Spinal cord (tissue), 10 donors: ENCODE data around the gene SLC25A52. TPM values are rescaled to one million over a fixed set of nuclear protein-coding genes. Genes with fewer than 3 reads are reported as not detected.
"Not testable (repeated sequence)": the region's sequence is repeated elsewhere in the genome, so short reads cannot be mapped to it uniquely, and the experiment has no call there.

Experiments
- DNase-seq, 6 donors: peaks; one replicate each; pipeline versions ENCODE4 v3.0.0 to v3.0.0-alpha.2; 2013 to 2015; ENCODE audit warnings: low spot score in 6 of 6, low read depth in 4 of 6
- H3K27ac ChIP-seq: one replicate; pipeline ENCODE4 v1.5.1; 2013; ENCODE audit warnings: low read depth, low read length, control low read depth
- H3K27me3 ChIP-seq: one replicate; pipeline ENCODE4 v1.6.1; 2013; ENCODE audit warnings: low read length; ENCODE audit not compliant: control insufficient read depth, insufficient read depth
- H3K36me3 ChIP-seq: one replicate; pipeline ENCODE4 v1.6.1; 2013; ENCODE audit warnings: low read length; ENCODE audit not compliant: control insufficient read depth, insufficient read depth
- H3K4me1 ChIP-seq: one replicate; pipeline ENCODE4 v1.6.1; 2013; ENCODE audit warnings: low read length; ENCODE audit not compliant: control insufficient read depth, insufficient read depth
- H3K4me3 ChIP-seq: one replicate; pipeline ENCODE4 v1.5.1; 2013; ENCODE audit warnings: low read depth, low read length, control low read depth
- H3K9me3 ChIP-seq: one replicate; pipeline ENCODE4 v1.6.1; 2013; ENCODE audit warnings: low read length; ENCODE audit not compliant: control insufficient read depth, insufficient read depth
- WGBS: methylation state at CpG from one replicate; pipeline ENCODE4 v1.1.5; 2013; ENCODE audit warnings: missing lambda C conversion rate; ENCODE audit not compliant: insufficient coverage; 5-methylcytosine and 5-hydroxymethylcytosine counted together
- polyA plus RNA-seq, 2 donors: library from polyadenylated mRNA; unstranded; fragments of 120-200 nt; gene quantifications; one replicate each; pipeline ENCODE4 v1.2.1, GENCODE V29; 2013; ENCODE audit not compliant: insufficient read length in 2 of 2
- total RNA-seq, 2 donors: library from RNA; depleted of rRNA in 1 of 2; stranded (reverse); fragments of 120-200 nt in 1 of 2; fragments of >200 nt in 1 of 2; gene quantifications; one replicate each; pipeline versions ENCODE4 v1.2.3 to v1.2.4, GENCODE V29; 2013 to 2014
- donor health status: healthy.

The SLC25A52 gene
- total and polyA plus RNA-seq, 4 donors, result 0.22 to 0.81 (median 0.45) TPM

GRCh38 chr18:31743600-31743999 lies 17.1 kb downstream of the SLC25A52 start:
- not testable (repeated sequence) for H3K4me3 ChIP-seq, H3K36me3 ChIP-seq, H3K9me3 ChIP-seq, H3K27me3 ChIP-seq, H3K27ac ChIP-seq, H3K4me1 ChIP-seq, DNase-seq
- no CpG with 5 or more reads among the region's 5 CpGs for WGBS

- no peaks in the 10 kb centered on the region for H3K27me3 ChIP-seq
- H3K4me1 ChIP-seq, result no peaks in the 10 kb centered on the region
- DNase-seq, result peak in 2 of 6 donors; percentile 25
- H3K27ac ChIP-seq, result no peak overlapping the region
- WGBS, result 100% methylated on average over 1 of the region's 4 CpGs
- H3K4me3 ChIP-seq, result no peak overlapping the region
- H3K36me3 ChIP-seq, result no peaks in the 10 kb centered on the region
- no peaks in the 10 kb centered on the region for H3K9me3 ChIP-seq
Observed at GRCh38 chr18:31741097-31741735, 19.5 kb downstream of the SLC25A52 start.

- H3K27me3 ChIP-seq, result no peaks in the 10 kb centered on the region
- H3K27ac ChIP-seq, result no peak overlapping the region
- DNase-seq, result no peak
- no peaks in the 10 kb centered on the region for H3K36me3 ChIP-seq
- 76% methylated on average over 7 of the region's 9 CpGs for WGBS
- H3K4me3 ChIP-seq, result no peak overlapping the region
- H3K9me3 ChIP-seq, result no peaks in the 10 kb centered on the region
- no peaks in the 10 kb centered on the region for H3K4me1 ChIP-seq
Observed at GRCh38 chr18:31740180-31740579, 20.5 kb downstream of the SLC25A52 start.

- no peak overlapping the region for H3K27ac ChIP-seq
- DNase-seq, result no peak
- no peaks in the 10 kb centered on the region for H3K36me3 ChIP-seq
- H3K27me3 ChIP-seq, result no peaks in the 10 kb centered on the region
- no peaks in the 10 kb centered on the region for H3K4me1 ChIP-seq
- no CpG with 5 or more reads among the region's 3 CpGs for WGBS
- H3K9me3 ChIP-seq, result no peaks in the 10 kb centered on the region
- no peak overlapping the region for H3K4me3 ChIP-seq
Observed at GRCh38 chr18:31739651-31740050, 21.0 kb downstream of the SLC25A52 start.

- 93% methylated on average over 2 of the region's 11 CpGs for WGBS
- Histone ChIP-seq H3K27me3 (no peaks in the 10 kb centered on the region), H3K36me3 (no peaks in the 10 kb centered on the region)
Observed at GRCh38 chr18:31738460-31739407, 21.9 kb downstream of the SLC25A52 start.

GRCh38 chr18:31736630-31737029 lies 24.1 kb downstream of the SLC25A52 start:
- H3K4me3 ChIP-seq, result no peak overlapping the region
- H3K4me1 ChIP-seq, result no peaks in the 10 kb centered on the region
- H3K27me3 ChIP-seq, result no peaks in the 10 kb centered on the region
- 100% methylated on average over 1 of the region's 2 CpGs for WGBS
- H3K36me3 ChIP-seq, result no peaks in the 10 kb centered on the region
- H3K9me3 ChIP-seq, result peaks cover 1% of the 10 kb centered on the region
- no peak overlapping the region for H3K27ac ChIP-seq
- DNase-seq, result no peak

More at GRCh38 chr18:31738460-31739407, 21.9 kb downstream of the SLC25A52 start:
- Histone ChIP-seq H3K4me1 (no peaks in the 10 kb centered on the region), H3K9me3 (peaks cover 1% of the 10 kb centered on the region), H3K27ac (no peak overlapping the region), H3K4me3 (no peak overlapping the region)
- DNase-seq, result no peak

GRCh38 chr18:31731628-31732027 lies 29.1 kb downstream of the SLC25A52 start:
- peak in 1 of 6 donors; percentile 5 for DNase-seq
- H3K27me3 ChIP-seq, result no peaks in the 10 kb centered on the region
- H3K27ac ChIP-seq, result no peak overlapping the region
- H3K9me3 ChIP-seq, result peaks cover 1% of the 10 kb centered on the region
- no peaks in the 10 kb centered on the region for H3K4me1 ChIP-seq
- H3K4me3 ChIP-seq, result no peak overlapping the region
- no CpG with 5 or more reads among the region's 3 CpGs for WGBS
- no peaks in the 10 kb centered on the region for H3K36me3 ChIP-seq

- no CpG with 5 or more reads among the region's 2 CpGs for WGBS
- H3K27ac ChIP-seq, result not testable (repeated sequence)
Observed at GRCh38 chr18:31729196-31729595, 31.5 kb downstream of the SLC25A52 start.

GRCh38 chr18:31723990-31724711 lies 36.5 kb downstream of the SLC25A52 start:
- 8% methylated on average over 43 of the region's 43 CpGs for WGBS
- H3K36me3 ChIP-seq, result no peaks in the 10 kb centered on the region
- H3K4me3 ChIP-seq, result peak overlapping the region; percentile 63
- H3K4me1 ChIP-seq, result peaks cover 11% of the 10 kb centered on the region
- no peaks in the 10 kb centered on the region for H3K9me3 ChIP-seq
- DNase-seq, result peak in 2 of 6 donors; percentile 46 to 50
- H3K27me3 ChIP-seq, result no peaks in the 10 kb centered on the region
- H3K27ac ChIP-seq, result no peak overlapping the region

More at GRCh38 chr18:31729196-31729595, 31.5 kb downstream of the SLC25A52 start:
- H3K4me1 ChIP-seq, DNase-seq, H3K27me3 ChIP-seq, H3K4me3 ChIP-seq, H3K9me3 ChIP-seq, H3K36me3 ChIP-seq: not testable (repeated sequence)
